Transverse colon (tissue), 4 donors: ENCODE measurements around the gene FATE1. TPM values are rescaled to one million over a fixed set of nuclear protein-coding genes. Genes with fewer than 3 reads are reported as not detected.
"Not testable (repeated sequence)": the region's sequence is repeated elsewhere in the genome, so short reads cannot be mapped to it uniquely, and the experiment has no call there.

Experiments used
- DNase-seq: peaks from one replicate; pipeline ENCODE4 v3.0.0-alpha.2; 2019
- H3K27ac ChIP-seq, 4 donors: fragments of 200-600 bp; sonication (generic); 2 replicates each; pipeline ENCODE4 v1.5.1; 2016 to 2018; ENCODE audit warnings: inconsistent platforms in 4 of 4
- H3K27me3 ChIP-seq: fragments of 200-600 bp; sonication (generic); 2 replicates; pipeline ENCODE4 v1.5.1; 2017; ENCODE audit warnings: inconsistent platforms
- H3K36me3 ChIP-seq, 4 donors: fragments of 200-600 bp; sonication (generic); 2 replicates each; pipeline ENCODE4 v1.5.1; 2017 to 2019; ENCODE audit warnings: inconsistent platforms in 4 of 4
- H3K4me1 ChIP-seq, 4 donors: fragments of 200-600 bp; sonication (generic); 2 replicates each; pipeline ENCODE4 v1.5.1; 2017 to 2020; ENCODE audit warnings: inconsistent platforms in 4 of 4
- H3K4me3 ChIP-seq, 4 donors: fragments of 200-600 bp; sonication (generic); 1 replicate in 1 of 4; 2 replicates in 3 of 4; pipeline versions ENCODE4 v1.5.1 to v1.6.1; 2017 to 2019; ENCODE audit warnings: inconsistent platforms in 4 of 4
- H3K9me3 ChIP-seq, 2 donors: fragments of 200-600 bp; sonication (generic); 2 replicates each; pipeline ENCODE4 v1.5.1; 2017 to 2019; ENCODE audit warnings: inconsistent platforms in 2 of 2
- CTCF ChIP-seq, 5 experiments: fragments of 200-600 bp in 3 of 5; fragments of 450-650 bp in 2 of 5; sonication (generic) in 3 of 5; IDR thresholded peaks; 1 replicate in 2 of 5; 2 replicates in 3 of 5; pipeline ENCODE4 v1.5.1; 2016 to 2017; ENCODE audit warnings: antibody characterized with exemption in 5 of 5, inconsistent platforms in 3 of 5, mild to moderate bottlenecking in 2 of 5, moderate library complexity in 1 of 5
- EP300 ChIP-seq: sonication (generic); formaldehyde crosslinking; IDR thresholded peaks from one replicate; pipeline ENCODE4 v1.6.1; 2017; ENCODE audit warnings: antibody characterized with exemption, low read depth
- POLR2A ChIP-seq: fragments of 450-650 bp; IDR thresholded peaks from one replicate; pipeline ENCODE4 v1.6.1; 2016; ENCODE audit warnings: antibody characterized with exemption, mild to moderate bottlenecking, moderate library complexity
- POLR2AphosphoS5 ChIP-seq, 3 donors: sonication (generic); formaldehyde crosslinking; IDR thresholded peaks; one replicate each; pipeline ENCODE4 v1.6.1; 2016; ENCODE audit warnings: antibody characterized with exemption in 3 of 3
- WGBS, 2 donors: methylation state at CpG; one replicate each; pipeline ENCODE4 v1.1.5; 2018; ENCODE audit warnings: low coverage in 1 of 2; 5-methylcytosine and 5-hydroxymethylcytosine counted together
- in situ Hi-C, 4 donors: fragments of 200-750 bp; cut with MboI; loops; one replicate each; pipeline versions ENCODE4 v1.15.0 to v1.15.1; 2017; ENCODE audit warnings: low sequenced_read_pairs in 3 of 4, low pct_ligation_motif_present in 1 of 4, low pct_unique_long_range_greater_than_20kb in 1 of 4
- intact Hi-C: fragments of 100-400 bp; cut with DNase I; formaldehyde crosslinking; loops from one replicate; pipeline ENCODE4 v1.15.1; 2023; ENCODE audit warnings: low total_unique reads
- total RNA-seq, 4 donors: library from RNA; depleted of rRNA; stranded (reverse); fragments of >200 nt; gene quantifications; one replicate each; pipeline ENCODE4 v1.1.0, GENCODE V29; 2016

FATE1 gene
- total RNA-seq, 4 donors from 2014 or later = not detected

GRCh38 chrX:151694121-151694520 lies 21.7 kb upstream of the FATE1 start:
- Histone ChIP-seq H3K4me3 (no peak overlapping the region), H3K27me3 (peaks cover 6% of the 10 kb centered on the region), H3K36me3 (no peaks in the 10 kb centered on the region), H3K9me3 (no peaks in the 10 kb centered on the region), H3K4me1 (no peaks in the 10 kb centered on the region), H3K27ac (no peak overlapping the region)
- WGBS, 2 donors = 78 to 80% methylated on average over 2 to 12 of the region's 12 CpGs
- no peak for TF ChIP-seq POLR2A
- TF ChIP-seq POLR2AphosphoS5 (IDR thresholded peaks at IDR 0.05) = no peak
- TF ChIP-seq EP300 = no peak
- TF ChIP-seq CTCF (IDR thresholded peaks at IDR 0.05) = no peak
- intact Hi-C loops (no loop called here), in situ Hi-C loops (loop anchor here in 1 of 4 donors (25.0 kb wide), 1 partner anchor 532 kb away; no protein-coding TSS in a partner anchor)
- no peak for DNase-seq

- Histone ChIP-seq H3K4me1 (no peaks in the 10 kb centered on the region), H3K36me3 (no peaks in the 10 kb centered on the region), H3K27ac (no peak within 1 kb of the TSS), H3K4me3 (no peak within 1 kb of the TSS), H3K27me3 (peaks cover 6% of the 10 kb centered on the region), H3K9me3 (no peaks in the 10 kb centered on the region)
- no peak for TF ChIP-seq CTCF (IDR thresholded peaks at IDR 0.05)
- TF ChIP-seq POLR2A = no peak
- TF ChIP-seq EP300 = no peak
- TF ChIP-seq POLR2AphosphoS5 (IDR thresholded peaks at IDR 0.05) = no peak
- WGBS, 2 donors = 60% methylated on average over 80 of the region's 100 CpGs; no CpG with 5 or more reads in 1 of the 2 donors
- intact Hi-C loops = no loop called here
- in situ Hi-C loops = loop anchor here in 1 of 4 donors (25.0 kb wide), 1 partner anchor 533 kb away; no protein-coding TSS in a partner anchor
- no peak for DNase-seq
These were observed 20.9 kb upstream of the FATE1 start, which contains the start of gene PRRG3 for GRCh38 chrX:151694661-151695582. PRRG3 (plus strand) TSS chrX:151695458; CDS start chrX:151698815, 3,357 bp downstream.

GRCh38 chrX:151695583-151696340 lies 20.1 kb upstream of the FATE1 start:
- H3K27ac ChIP-seq = no peak overlapping the region
- in situ Hi-C loops = loop anchor here in 1 of 4 donors (25.0 kb wide), 1 partner anchor 533 kb away; no protein-coding TSS in a partner anchor
- no peak for DNase-seq
- intact Hi-C loops = no loop called here
- H3K9me3 ChIP-seq = no peaks in the 10 kb centered on the region
- H3K36me3 ChIP-seq = no peaks in the 10 kb centered on the region
- 57% methylated on average over 19 of the region's 19 CpGs; no CpG with 5 or more reads in 1 of the 2 donors for WGBS, 2 donors
- H3K27me3 ChIP-seq = peaks cover 6% of the 10 kb centered on the region
- no peak overlapping the region for H3K4me3 ChIP-seq
- no peak for TF ChIP-seq POLR2AphosphoS5 (IDR thresholded peaks at IDR 0.05)
- no peak for TF ChIP-seq CTCF (IDR thresholded peaks at IDR 0.05)
- TF ChIP-seq POLR2A = no peak
- TF ChIP-seq EP300 = no peak
- H3K4me1 ChIP-seq = no peaks in the 10 kb centered on the region

GRCh38 chrX:151697082-151697481 lies 18.8 kb upstream of the FATE1 start:
- H3K9me3 ChIP-seq, DNase-seq, H3K27ac ChIP-seq, H3K36me3 ChIP-seq, H3K27me3 ChIP-seq, H3K4me3 ChIP-seq, H3K4me1 ChIP-seq, intact Hi-C loops: not testable (repeated sequence)
- in situ Hi-C loops = loop anchor here in 1 of 4 donors (25.0 kb wide), 1 partner anchor 535 kb away; no protein-coding TSS in a partner anchor
- 82% methylated on average over 8 of the region's 8 CpGs; no CpG with 5 or more reads in 1 of the 2 donors for WGBS, 2 donors
